ENCODE measurements around the gene TMEM108.

DNA sequence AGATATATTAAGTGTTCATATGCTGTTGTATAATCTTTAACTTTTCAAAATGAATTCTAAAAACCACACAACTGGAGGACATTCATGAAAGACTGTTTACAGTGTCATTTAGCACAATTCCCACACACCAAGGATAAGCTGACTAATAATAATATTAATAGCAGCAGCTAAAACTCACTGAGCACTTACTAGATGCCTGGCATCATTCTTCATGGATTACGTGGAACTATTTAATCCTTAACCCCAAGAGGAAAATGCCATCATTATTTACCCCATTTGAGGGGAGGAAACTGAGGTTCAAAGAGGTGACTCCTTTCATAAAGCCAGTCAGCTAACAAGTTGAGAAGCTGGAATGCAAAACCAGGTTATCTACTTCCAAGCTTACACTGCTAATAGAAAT lies 77.0 kb downstream of the TMEM108 start:
- TF ChIP-seq EZH2 (IDR thresholded peaks at IDR 0.05) (no peak), POLR2AphosphoS5 (IDR thresholded peaks at IDR 0.05; ENCODE audit: borderline replicate concordance, low read depth, low read length) (no peak)
